Panc1 (cell line): ENCODE measurements around the gene CES2. TPM values are rescaled to one million over a fixed set of nuclear protein-coding genes. Genes with fewer than 3 reads are reported as not detected.
A peak's percentile ranks its signal among the peaks of the same experiment; 100 is the strongest.
"Not testable (repeated sequence)": the region's sequence is repeated elsewhere in the genome, so short reads cannot be mapped to it uniquely, and the experiment has no call there.

ENCODE experiments used
- ATAC-seq: fragments of 200-7000 bp; cut with Tn5 transposase; 2 replicates; pipeline ENCODE4 v1.9.1; 2020; ENCODE audit warnings: mild to moderate bottlenecking, moderate library complexity
- BruUV-seq: library from RNA; stranded (reverse); fragments of 400-500 nt; replicated peaks from 2 replicates; lab custom pipeline; 2021; lab: Mats Ljungman, UMichigan
- CTCF ChIA-PET: fragments of 300-600 bp; sonication (Branson Sonifier 250); formaldehyde crosslinking; loops from one replicate; lab custom pipeline; 2022; ENCODE audit warnings: antibody characterized with exemption; lab: Charles Lee
- POLR2A ChIA-PET: fragments of 300-600 bp; sonication (Branson Sonifier 250); formaldehyde crosslinking; loops from one replicate; lab custom pipeline; 2022; ENCODE audit warnings: antibody characterized with exemption; lab: Charles Lee
- DNase-seq: peaks from one replicate; pipeline ENCODE4 v3.0.0-alpha.2; 2010; ENCODE audit warnings: low read depth, low spot score
- H3K27ac ChIP-seq: 2 replicates; pipeline ENCODE4 v1.5.1; 2011; ENCODE audit warnings: mild to moderate bottlenecking, low read length, inconsistent platforms
- H3K27me3 ChIP-seq: fragments of 200-500 bp; sonication (Bioruptor generic); 2 replicates; pipeline ENCODE4 v1.6.0; 2014; ENCODE audit warnings: low read length, inconsistent platforms; ENCODE audit not compliant: control insufficient read depth, insufficient read depth
- H3K36me3 ChIP-seq: fragments of 200-500 bp; sonication (Bioruptor generic); 2 replicates; pipeline ENCODE4 v1.5.1; 2014; ENCODE audit warnings: inconsistent platforms, mild to moderate bottlenecking, low read length, moderate library complexity; ENCODE audit not compliant: control insufficient read depth, insufficient read depth
- H3K4me1 ChIP-seq: 2 replicates; pipeline ENCODE4 v1.5.1; 2011; ENCODE audit warnings: inconsistent platforms, mild to moderate bottlenecking, low read length, moderate library complexity; ENCODE audit not compliant: control insufficient read depth, insufficient read depth
- H3K4me3 ChIP-seq, 2 experiments: 2 replicates each; pipeline ENCODE4 v1.5.1; 2011 to 2012; ENCODE audit warnings: low read depth in 2 of 2, low read length in 2 of 2, mild to moderate bottlenecking in 2 of 2, inconsistent platforms in 1 of 2, moderate library complexity in 1 of 2
- H3K9me3 ChIP-seq: fragments of 200-500 bp; sonication (Bioruptor generic); 2 replicates; pipeline ENCODE4 v1.5.1; 2014; ENCODE audit warnings: low read depth, mild to moderate bottlenecking, inconsistent platforms, low read length, moderate library complexity; ENCODE audit not compliant: control insufficient read depth, insufficient read depth
- POLR2AphosphoS5 ChIP-seq: IDR thresholded peaks from 2 replicates; pipeline ENCODE4 v1.6.1; 2012; ENCODE audit warnings: mild to moderate bottlenecking, low read depth, low read length, moderate library complexity
- SIN3A ChIP-seq: IDR thresholded peaks from 2 replicates; pipeline ENCODE4 v1.6.1; 2012; ENCODE audit warnings: low read depth, mild to moderate bottlenecking, low read length, moderate library complexity, borderline replicate concordance; ENCODE audit not compliant: insufficient read depth
- TCF7L2 ChIP-seq: IDR thresholded peaks from 2 replicates; pipeline ENCODE4 v1.6.1; 2011; ENCODE audit warnings: mild to moderate bottlenecking, low read depth, low read length, inconsistent platforms
- in situ Hi-C: cut with HindIII; loops from 2 replicates; pipeline ENCODE4 v1.10.0; 2016; ENCODE audit warnings: low sequenced_read_pairs, low pct_unique_long_range_greater_than_20kb
- intact Hi-C: fragments of 100-400 bp; cut with micrococcal nuclease; formaldehyde crosslinking; loops from one replicate; pipeline ENCODE4 v1.10.0; 2022; ENCODE audit not compliant: unreplicated experiment
- total RNA-seq: library from RNA; stranded (reverse); gene quantifications from one replicate; pipeline ENCODE4 v1.2.1, GENCODE V29; 2021; ENCODE audit not compliant: unreplicated experiment
- TF ChIP-seq, protein P1 (sequence below), 2 experiments: IDR thresholded peaks; 2 replicates each; pipeline ENCODE4 v1.6.1; 2011 to 2012; ENCODE audit warnings: low read depth in 2 of 2, control low read depth in 1 of 2, low read length in 1 of 2, mild to moderate bottlenecking in 1 of 2, moderate library complexity in 1 of 2; ENCODE audit not compliant: insufficient read depth in 1 of 2
- TF ChIP-seq, protein P2 (sequence below): fragments of 450-650 bp; IDR thresholded peaks from 2 replicates; pipeline ENCODE4 v1.5.1; 2017; ENCODE audit warnings: mild to moderate bottlenecking

Gene CES2
- total RNA-seq, 1 experiment from 2014 or later = 26.3 TPM

DNA sequence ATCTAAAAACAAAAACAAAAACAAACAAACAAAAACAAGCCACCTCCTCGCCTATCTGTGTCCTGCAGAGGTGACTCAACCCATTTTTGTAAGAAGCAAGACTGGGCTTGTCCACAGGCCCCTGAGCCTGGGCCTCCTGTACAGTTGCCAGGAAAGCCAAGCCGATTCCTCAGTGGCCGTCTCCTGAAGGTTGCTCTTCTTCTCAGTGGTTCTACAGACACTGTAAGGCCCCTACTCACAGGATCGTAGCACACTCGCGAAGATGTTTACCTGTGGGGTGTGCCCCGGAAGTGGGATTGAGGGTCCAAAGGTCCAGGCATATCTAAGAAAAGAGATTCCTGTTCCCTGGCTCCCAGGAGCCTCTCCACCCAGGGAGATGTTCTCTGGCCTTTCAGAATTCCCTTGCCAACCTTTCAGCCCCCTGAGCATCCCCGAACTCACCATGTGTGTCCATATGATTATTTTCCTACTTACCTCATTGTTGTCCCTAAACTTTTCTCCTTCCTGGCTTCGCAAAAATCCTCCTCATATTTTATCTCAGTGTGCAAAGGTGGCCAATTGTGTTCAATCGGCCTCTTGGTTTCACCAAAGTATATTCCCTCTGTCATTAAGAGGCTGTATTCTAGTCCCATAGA, 18.3 kb downstream of the CES2 start:
- TF ChIP-seq, protein P1, sequence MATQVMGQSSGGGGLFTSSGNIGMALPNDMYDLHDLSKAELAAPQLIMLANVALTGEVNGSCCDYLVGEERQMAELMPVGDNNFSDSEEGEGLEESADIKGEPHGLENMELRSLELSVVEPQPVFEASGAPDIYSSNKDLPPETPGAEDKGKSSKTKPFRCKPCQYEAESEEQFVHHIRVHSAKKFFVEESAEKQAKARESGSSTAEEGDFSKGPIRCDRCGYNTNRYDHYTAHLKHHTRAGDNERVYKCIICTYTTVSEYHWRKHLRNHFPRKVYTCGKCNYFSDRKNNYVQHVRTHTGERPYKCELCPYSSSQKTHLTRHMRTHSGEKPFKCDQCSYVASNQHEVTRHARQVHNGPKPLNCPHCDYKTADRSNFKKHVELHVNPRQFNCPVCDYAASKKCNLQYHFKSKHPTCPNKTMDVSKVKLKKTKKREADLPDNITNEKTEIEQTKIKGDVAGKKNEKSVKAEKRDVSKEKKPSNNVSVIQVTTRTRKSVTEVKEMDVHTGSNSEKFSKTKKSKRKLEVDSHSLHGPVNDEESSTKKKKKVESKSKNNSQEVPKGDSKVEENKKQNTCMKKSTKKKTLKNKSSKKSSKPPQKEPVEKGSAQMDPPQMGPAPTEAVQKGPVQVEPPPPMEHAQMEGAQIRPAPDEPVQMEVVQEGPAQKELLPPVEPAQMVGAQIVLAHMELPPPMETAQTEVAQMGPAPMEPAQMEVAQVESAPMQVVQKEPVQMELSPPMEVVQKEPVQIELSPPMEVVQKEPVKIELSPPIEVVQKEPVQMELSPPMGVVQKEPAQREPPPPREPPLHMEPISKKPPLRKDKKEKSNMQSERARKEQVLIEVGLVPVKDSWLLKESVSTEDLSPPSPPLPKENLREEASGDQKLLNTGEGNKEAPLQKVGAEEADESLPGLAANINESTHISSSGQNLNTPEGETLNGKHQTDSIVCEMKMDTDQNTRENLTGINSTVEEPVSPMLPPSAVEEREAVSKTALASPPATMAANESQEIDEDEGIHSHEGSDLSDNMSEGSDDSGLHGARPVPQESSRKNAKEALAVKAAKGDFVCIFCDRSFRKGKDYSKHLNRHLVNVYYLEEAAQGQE (IDR thresholded peaks at IDR 0.05; ENCODE audit: insufficient read depth in 1 of 2, low read depth in 2 of 2, low read length in 1 of 2) = no peak
- no peak for TF ChIP-seq POLR2AphosphoS5
- TF ChIP-seq SIN3A = no peak
- TF ChIP-seq, protein P2, sequence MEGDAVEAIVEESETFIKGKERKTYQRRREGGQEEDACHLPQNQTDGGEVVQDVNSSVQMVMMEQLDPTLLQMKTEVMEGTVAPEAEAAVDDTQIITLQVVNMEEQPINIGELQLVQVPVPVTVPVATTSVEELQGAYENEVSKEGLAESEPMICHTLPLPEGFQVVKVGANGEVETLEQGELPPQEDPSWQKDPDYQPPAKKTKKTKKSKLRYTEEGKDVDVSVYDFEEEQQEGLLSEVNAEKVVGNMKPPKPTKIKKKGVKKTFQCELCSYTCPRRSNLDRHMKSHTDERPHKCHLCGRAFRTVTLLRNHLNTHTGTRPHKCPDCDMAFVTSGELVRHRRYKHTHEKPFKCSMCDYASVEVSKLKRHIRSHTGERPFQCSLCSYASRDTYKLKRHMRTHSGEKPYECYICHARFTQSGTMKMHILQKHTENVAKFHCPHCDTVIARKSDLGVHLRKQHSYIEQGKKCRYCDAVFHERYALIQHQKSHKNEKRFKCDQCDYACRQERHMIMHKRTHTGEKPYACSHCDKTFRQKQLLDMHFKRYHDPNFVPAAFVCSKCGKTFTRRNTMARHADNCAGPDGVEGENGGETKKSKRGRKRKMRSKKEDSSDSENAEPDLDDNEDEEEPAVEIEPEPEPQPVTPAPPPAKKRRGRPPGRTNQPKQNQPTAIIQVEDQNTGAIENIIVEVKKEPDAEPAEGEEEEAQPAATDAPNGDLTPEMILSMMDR = no peak
- TF ChIP-seq TCF7L2 = no peak
- no TSS peak for BruUV-seq
- CTCF ChIA-PET = interaction anchor here (0.5 to 0.9 kb wide), 3 partner anchors 13 to 332 kb away, joined by 3 to 6 read pairs (median 3); no protein-coding TSS in a partner anchor
- Histone ChIP-seq H3K9me3 (no peaks in the 10 kb centered on the region), H3K4me1 (peaks cover 7% of the 10 kb centered on the region), H3K4me3 (no peak overlapping the region), H3K36me3 (no peaks in the 10 kb centered on the region), H3K27ac (no peak overlapping the region), H3K27me3 (no peaks in the 10 kb centered on the region)
- intact Hi-C loops (loop anchor here (10.0 kb wide), 1 partner anchor 231 kb away; the partner anchor contains the start of gene MATCAP1), in situ Hi-C loops (no loop called here)
- peak; percentile 20; the same call in 1 of the 2 replicates for ATAC-seq
- POLR2A ChIA-PET = no interaction called here
- no peak for DNase-seq

DNA sequence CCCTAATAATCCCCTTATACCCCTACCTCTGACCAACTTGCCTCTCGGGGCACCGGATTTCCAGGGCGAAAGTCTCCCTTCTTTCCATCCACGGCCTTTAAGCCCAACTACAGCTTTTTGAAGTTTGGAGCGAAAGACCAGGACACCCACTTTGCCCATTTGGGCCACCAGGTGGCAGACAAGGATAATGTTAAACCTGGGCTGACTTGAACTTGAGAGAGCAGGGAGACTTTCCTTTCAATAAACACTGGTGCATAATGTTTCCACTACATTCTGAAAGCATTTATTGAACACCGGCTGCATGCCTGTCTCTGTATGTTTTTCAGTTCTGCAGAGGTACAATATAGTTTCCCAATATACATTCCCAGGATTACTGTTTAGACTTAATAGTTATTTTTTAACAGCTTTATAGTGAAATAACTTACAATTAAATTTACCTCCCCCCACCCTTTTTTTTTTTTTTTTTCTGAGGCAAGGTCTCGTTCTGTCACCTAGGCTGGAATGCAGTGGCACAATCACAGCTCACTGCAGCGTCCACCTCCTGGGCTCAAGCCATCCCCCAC, 18.9 kb downstream of the CES2 start:
- TF ChIP-seq TCF7L2 (no peak), POLR2AphosphoS5 (no peak), SIN3A (no peak)
- TF ChIP-seq, protein P2 = peak; percentile 81
- TF ChIP-seq, protein P1 (IDR thresholded peaks at IDR 0.05; ENCODE audit: insufficient read depth in 1 of 2, low read depth in 2 of 2, low read length in 1 of 2) = no peak
- in situ Hi-C loops = no loop called here
- ChIA-PET POLR2A (no interaction called here), CTCF (interaction anchor here (0.5 to 0.9 kb wide), 3 partner anchors 12 to 331 kb away, joined by 3 to 6 read pairs (median 3); no protein-coding TSS in a partner anchor)
- DNase-seq = no peak
- H3K4me3 ChIP-seq = no peak overlapping the region
- intact Hi-C loops = loop anchor here (10.0 kb wide), 1 partner anchor 231 kb away; the partner anchor contains the start of gene MATCAP1
- no peaks in the 10 kb centered on the region for H3K9me3 ChIP-seq
- ATAC-seq = peak; percentile 92
- no TSS peak for BruUV-seq
- no peak overlapping the region for H3K27ac ChIP-seq
- no peaks in the 10 kb centered on the region for H3K27me3 ChIP-seq
- H3K36me3 ChIP-seq = no peaks in the 10 kb centered on the region
- peaks cover 7% of the 10 kb centered on the region for H3K4me1 ChIP-seq

DNA sequence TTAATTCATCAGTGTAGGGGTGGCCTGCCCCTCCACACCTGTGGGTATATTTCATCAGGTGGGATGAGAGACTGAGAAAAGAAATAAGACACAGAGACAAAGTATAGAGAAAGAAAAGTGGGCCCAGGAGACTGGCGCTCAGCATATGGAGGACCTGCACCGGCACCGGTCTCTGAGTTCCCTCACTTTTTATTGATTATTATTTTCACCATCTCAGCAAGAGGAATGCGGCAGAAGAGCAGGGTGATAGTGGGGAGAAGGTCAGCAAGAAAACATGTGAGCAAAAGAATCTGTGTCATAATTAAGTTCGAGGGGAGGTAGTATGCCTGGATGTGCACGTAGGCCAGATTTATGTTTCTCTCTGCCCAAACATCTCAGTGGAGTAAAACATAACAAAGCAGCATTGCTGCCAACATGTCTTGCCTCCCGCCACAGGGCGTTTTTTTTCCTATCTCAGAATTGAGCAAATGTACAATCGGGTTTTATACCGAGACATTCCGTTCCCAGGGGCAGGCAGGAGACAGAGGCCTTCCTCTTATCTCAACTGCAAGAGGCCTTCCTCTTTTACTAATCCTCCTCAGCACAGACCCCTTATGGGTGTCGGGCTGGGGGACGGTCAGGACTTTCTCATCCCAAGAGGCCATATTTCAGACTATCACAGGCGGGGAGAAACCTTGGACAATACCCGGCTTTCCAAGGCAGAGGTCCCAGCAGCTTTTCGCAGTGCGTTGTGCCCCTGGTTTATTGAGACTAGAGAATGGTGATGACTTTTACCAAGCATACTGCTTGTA, 20.2 kb downstream of the CES2 start:
- H3K27ac ChIP-seq, in situ Hi-C loops, H3K4me3 ChIP-seq, ATAC-seq, POLR2A ChIA-PET, DNase-seq, H3K4me1 ChIP-seq, H3K27me3 ChIP-seq, H3K36me3 ChIP-seq, H3K9me3 ChIP-seq, BruUV-seq: not testable (repeated sequence)
- intact Hi-C loops = loop anchor here (10.0 kb wide), 1 partner anchor 229 kb away; the partner anchor contains the start of gene MATCAP1
- CTCF ChIA-PET = interaction anchor here (0.6 kb wide), 1 partner anchor 200 kb away, joined by 3 read pairs; no protein-coding TSS in a partner anchor
